ENCODE results near the gene HS3ST4. TPM values are rescaled to one million over a fixed set of nuclear protein-coding genes. Genes with fewer than 3 reads are reported as not detected.

HS3ST4 gene
- polyA plus RNA-seq, 1 experiment, result not detected

DNA sequence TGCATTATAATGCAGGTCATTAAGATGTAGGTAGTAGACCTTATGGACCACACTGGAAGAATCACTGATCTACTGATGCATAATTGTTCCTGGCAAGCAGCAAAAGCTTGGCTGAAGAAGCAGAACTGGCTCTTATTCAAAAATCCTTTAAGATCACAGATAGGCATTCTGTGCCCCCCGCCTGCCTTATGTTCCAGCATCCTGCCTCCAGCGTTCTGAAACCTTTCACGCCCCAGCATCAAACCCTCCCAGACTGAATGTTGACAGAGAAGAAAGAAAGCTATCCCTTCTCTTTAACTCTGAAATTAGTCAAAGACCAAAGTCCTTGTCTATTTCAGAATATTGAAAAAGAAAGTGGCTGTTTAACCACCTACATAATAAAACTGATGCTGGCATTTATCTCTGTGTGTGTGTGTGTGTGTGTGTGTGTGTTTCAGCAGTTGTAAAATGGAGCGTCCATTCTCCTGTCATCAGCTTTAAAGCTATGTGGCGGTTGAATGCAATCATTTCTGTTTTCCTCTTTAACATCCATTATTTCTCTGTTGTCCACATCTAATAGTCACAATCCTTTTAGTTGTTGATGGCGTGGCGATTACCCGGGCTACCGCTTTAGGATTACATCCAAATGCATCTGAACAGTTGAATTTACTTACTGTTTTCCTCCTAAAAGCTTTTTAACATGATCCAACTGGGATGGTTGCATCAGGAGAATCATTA lies 350.4 kb downstream of the HS3ST4 start:
- Histone ChIP-seq H3K27me3 (ENCODE audit: control insufficient read depth, insufficient read depth, low read length) (no peaks in the 10 kb centered on the region), H3K4me3 (ENCODE audit: low read depth, low read length) (no peak overlapping the region), H3K36me3 (ENCODE audit: control insufficient read depth, insufficient read depth, low read length) (no peaks in the 10 kb centered on the region)
- ChIA-PET POLR2A (no interaction called here), CTCF (no interaction called here)
- DNase-seq (ENCODE audit: low read depth), result no peak
- TF ChIP-seq, protein P1, sequence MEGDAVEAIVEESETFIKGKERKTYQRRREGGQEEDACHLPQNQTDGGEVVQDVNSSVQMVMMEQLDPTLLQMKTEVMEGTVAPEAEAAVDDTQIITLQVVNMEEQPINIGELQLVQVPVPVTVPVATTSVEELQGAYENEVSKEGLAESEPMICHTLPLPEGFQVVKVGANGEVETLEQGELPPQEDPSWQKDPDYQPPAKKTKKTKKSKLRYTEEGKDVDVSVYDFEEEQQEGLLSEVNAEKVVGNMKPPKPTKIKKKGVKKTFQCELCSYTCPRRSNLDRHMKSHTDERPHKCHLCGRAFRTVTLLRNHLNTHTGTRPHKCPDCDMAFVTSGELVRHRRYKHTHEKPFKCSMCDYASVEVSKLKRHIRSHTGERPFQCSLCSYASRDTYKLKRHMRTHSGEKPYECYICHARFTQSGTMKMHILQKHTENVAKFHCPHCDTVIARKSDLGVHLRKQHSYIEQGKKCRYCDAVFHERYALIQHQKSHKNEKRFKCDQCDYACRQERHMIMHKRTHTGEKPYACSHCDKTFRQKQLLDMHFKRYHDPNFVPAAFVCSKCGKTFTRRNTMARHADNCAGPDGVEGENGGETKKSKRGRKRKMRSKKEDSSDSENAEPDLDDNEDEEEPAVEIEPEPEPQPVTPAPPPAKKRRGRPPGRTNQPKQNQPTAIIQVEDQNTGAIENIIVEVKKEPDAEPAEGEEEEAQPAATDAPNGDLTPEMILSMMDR (IDR thresholded peaks at IDR 0.05; ENCODE audit: insufficient read depth, low read depth, low read length), result no peak

DNA sequence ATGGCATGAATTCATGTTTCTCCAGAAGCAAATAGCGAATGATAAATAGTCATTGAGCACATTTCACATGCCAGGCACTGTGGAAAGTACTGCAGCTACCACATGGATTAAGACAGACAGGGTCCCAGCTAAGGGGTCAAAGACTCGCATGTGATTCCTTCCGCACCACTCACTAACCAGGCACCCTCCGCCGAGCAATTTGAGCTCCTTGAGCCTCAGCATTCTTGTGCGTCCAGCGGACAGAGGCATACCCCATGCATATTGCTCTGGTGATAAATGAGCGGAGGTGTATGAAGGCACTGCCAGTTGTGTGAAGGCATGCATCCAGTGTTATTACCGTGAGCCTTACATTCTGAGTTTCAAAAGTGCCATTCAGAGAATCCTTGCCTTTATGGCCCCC lies 358.7 kb downstream of the HS3ST4 start:
- ChIA-PET POLR2A (no interaction called here), CTCF (no interaction called here)
- H3K36me3 ChIP-seq (ENCODE audit: control insufficient read depth, insufficient read depth, low read length), result no peaks in the 10 kb centered on the region
- no peak overlapping the region for H3K4me3 ChIP-seq (ENCODE audit: low read depth, low read length)
- no peak for DNase-seq (ENCODE audit: low read depth)
- TF ChIP-seq, protein P1 (IDR thresholded peaks at IDR 0.05; ENCODE audit: insufficient read depth, low read depth, low read length), result no peak
- H3K27me3 ChIP-seq (ENCODE audit: control insufficient read depth, insufficient read depth, low read length), result no peaks in the 10 kb centered on the region

DNA sequence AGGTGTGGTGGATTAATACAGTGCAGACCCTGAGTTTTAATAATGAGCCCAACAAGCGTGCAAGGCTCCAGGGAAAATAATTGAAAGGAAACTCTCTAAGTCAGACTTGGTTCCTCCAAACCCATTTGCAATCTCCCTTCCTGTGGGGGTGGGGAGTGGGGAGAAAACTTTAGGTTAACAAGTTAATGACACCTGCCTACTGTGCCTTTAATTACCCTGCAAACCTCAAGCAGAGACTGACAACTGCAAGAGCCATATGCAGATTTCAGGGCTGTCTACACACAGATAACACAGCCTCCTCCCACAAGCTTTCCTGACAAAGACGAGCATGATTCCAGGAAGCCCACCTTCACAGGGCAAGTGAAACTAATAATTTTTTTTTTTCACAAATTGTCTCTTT lies 359.3 kb downstream of the HS3ST4 start:
- POLR2A ChIA-PET, result no interaction called here
- CTCF ChIA-PET, result no interaction called here
- no peaks in the 10 kb centered on the region for H3K27me3 ChIP-seq (ENCODE audit: control insufficient read depth, insufficient read depth, low read length)
- H3K36me3 ChIP-seq (ENCODE audit: control insufficient read depth, insufficient read depth, low read length), result no peaks in the 10 kb centered on the region
- no peak overlapping the region for H3K4me3 ChIP-seq (ENCODE audit: low read depth, low read length)
- TF ChIP-seq, protein P1 (IDR thresholded peaks at IDR 0.05; ENCODE audit: insufficient read depth, low read depth, low read length), result no peak
- DNase-seq (ENCODE audit: low read depth), result no peak

DNA sequence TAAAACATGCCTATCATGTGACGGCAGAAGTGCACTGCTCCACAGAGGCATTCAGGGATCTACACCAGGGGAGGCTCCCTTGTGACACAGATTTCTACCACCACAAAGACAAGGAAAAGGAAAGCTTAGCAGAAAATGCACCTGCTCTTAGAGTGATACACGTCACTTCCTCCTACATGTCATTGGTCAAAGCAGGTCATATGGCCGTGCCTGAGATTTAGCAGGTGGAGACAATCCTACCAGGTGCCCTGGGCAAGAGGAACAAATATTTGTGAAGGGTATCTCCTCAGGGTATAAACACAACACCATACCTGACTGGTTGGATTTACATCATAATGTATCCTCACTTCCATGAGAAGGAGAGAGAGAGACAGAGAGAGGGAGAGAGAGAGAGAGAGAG lies 362.1 kb downstream of the HS3ST4 start:
- Histone ChIP-seq H3K4me3 (ENCODE audit: low read depth, low read length) (no peak overlapping the region), H3K36me3 (ENCODE audit: control insufficient read depth, insufficient read depth, low read length) (no peaks in the 10 kb centered on the region), H3K27me3 (ENCODE audit: control insufficient read depth, insufficient read depth, low read length) (no peaks in the 10 kb centered on the region)
- no peak for DNase-seq (ENCODE audit: low read depth)
- TF ChIP-seq, protein P1 (IDR thresholded peaks at IDR 0.05; ENCODE audit: insufficient read depth, low read depth, low read length), result no peak
- ChIA-PET POLR2A (no interaction called here), CTCF (no interaction called here)

DNA sequence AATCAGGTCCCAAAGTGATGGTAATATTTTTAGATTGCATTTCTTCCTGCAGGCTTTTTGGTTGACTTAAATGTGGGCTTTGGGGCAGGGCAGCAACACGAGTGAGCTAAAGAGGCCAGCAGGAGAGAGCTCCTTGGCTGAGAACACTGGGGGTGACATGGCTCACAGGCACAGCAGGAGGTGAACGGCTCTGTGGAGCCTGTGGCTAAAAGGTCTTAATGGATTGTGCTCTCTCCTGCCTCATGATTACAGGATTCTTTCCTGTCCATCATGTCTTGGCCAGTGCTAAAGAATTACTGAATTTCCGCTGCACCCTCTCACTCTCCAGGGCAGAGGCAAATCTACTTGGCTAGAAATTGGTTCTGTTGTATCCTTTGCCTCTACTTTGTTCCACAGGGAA lies 366.6 kb downstream of the HS3ST4 start:
- H3K27me3 ChIP-seq (ENCODE audit: control insufficient read depth, insufficient read depth, low read length), result no peaks in the 10 kb centered on the region
- ChIA-PET CTCF (no interaction called here), POLR2A (no interaction called here)
- TF ChIP-seq, protein P1 (IDR thresholded peaks at IDR 0.05; ENCODE audit: insufficient read depth, low read depth, low read length), result no peak
- no peaks in the 10 kb centered on the region for H3K36me3 ChIP-seq (ENCODE audit: control insufficient read depth, insufficient read depth, low read length)
- DNase-seq (ENCODE audit: low read depth), result no peak
- no peak overlapping the region for H3K4me3 ChIP-seq (ENCODE audit: low read depth, low read length)

All from BJ (cell line).